Activated CD8-positive, alpha-beta T cell treated with anti-CD3 and anti-CD28 coated beads for 36 hours (primary cell): ENCODE measurements around the gene HCST. TPM values are rescaled to one million over a fixed set of nuclear protein-coding genes. Genes with fewer than 3 reads are reported as not detected.
"Not testable (repeated sequence)": the region's sequence is repeated elsewhere in the genome, so short reads cannot be mapped to it uniquely, and the experiment has no call there.

Source experiments
- ATAC-seq: fragments of 200-7000 bp; cut with Tn5 transposase; one replicate; pipeline ENCODE4 v1.10.0; 2021; ENCODE audit warnings: mild to moderate bottlenecking, moderate library complexity
- CTCF ChIA-PET: fragments of 350-600 bp; sonication (Branson Sonifier 250); formaldehyde crosslinking; loops from one replicate; lab custom pipeline; 2021; ENCODE audit warnings: antibody characterized with exemption; lab: Charles Lee
- POLR2A ChIA-PET: fragments of 350-600 bp; sonication (Branson Sonifier 250); formaldehyde crosslinking; loops from one replicate; lab custom pipeline; 2021; ENCODE audit warnings: antibody characterized with exemption; lab: Charles Lee
- DNase-seq: peaks from one replicate; pipeline ENCODE4 v3.0.0-alpha.2; 2020
- H3K27ac Mint-ChIP-seq: one replicate; pipeline ENCODE4 v1.8.0; 2021; ENCODE audit warnings: mild to moderate bottlenecking, mixed read lengths
- H3K27me3 Mint-ChIP-seq: one replicate; pipeline ENCODE4 v1.8.0; 2021; ENCODE audit warnings: mixed read lengths
- H3K36me3 Mint-ChIP-seq: one replicate; pipeline ENCODE4 v1.8.0; 2021; ENCODE audit warnings: low read depth, mixed read lengths
- H3K4me1 Mint-ChIP-seq: one replicate; pipeline ENCODE4 v1.8.0; 2021; ENCODE audit warnings: low read depth, mixed read lengths
- H3K4me3 Mint-ChIP-seq: one replicate; pipeline ENCODE4 v1.8.0; 2021; ENCODE audit warnings: mild to moderate bottlenecking, moderate library complexity, mixed read lengths
- H3K9me3 Mint-ChIP-seq: one replicate; pipeline ENCODE4 v1.8.0; 2021; ENCODE audit warnings: mixed read lengths
- intact Hi-C: fragments of 100-400 bp; cut with micrococcal nuclease; formaldehyde crosslinking; loops from one replicate; pipeline ENCODE4 v1.10.0; 2022
- total RNA-seq, 2 experiments: library from RNA; stranded (reverse); gene quantifications; one replicate each; pipeline ENCODE4 v1.2.3, GENCODE V29; 2021
- TF ChIP-seq, protein P1 (sequence below): fragments of 200-600 bp; IDR thresholded peaks from one replicate; pipeline ENCODE4 v1.8.0; 2022; ENCODE audit warnings: antibody characterized with exemption, mild to moderate bottlenecking

HCST gene
- total RNA-seq, 2 experiments from 2014 or later, result 57.1 to 72.0 TPM

DNA sequence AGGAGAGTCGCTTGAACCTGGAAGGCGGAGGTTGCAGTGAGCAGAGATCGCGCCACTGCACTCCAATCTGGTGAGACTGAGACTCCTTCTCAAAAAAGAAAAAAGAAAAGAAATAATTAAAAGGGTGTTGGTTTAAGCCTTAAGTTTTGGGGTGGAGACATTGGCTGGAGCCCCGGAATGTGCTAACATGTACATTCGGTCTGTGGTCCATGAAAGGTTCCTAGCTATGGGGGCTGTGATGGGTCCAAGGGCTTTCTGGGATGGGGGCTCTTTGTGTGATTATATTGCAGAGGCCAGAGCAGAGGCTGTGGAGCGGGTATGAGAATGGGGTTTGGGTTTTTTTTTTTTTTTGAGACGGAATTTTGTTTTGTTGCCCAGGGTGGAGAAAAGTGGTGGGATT is 16.4 kb upstream of the HCST start:
- DNase-seq (no peak), ATAC-seq (peak; percentile 15)
- Mint-ChIP-seq H3K36me3 (peaks cover 42% of the 10 kb centered on the region), H3K27me3 (no peaks in the 10 kb centered on the region), H3K4me3 (no peak overlapping the region), H3K4me1 (peaks cover 12% of the 10 kb centered on the region), H3K9me3 (no peaks in the 10 kb centered on the region), H3K27ac (no peak overlapping the region)
- ChIA-PET CTCF (interaction anchor here (0.8 to 2.1 kb wide), 3 partner anchors 8 to 47 kb away, joined by 3 to 6 read pairs (median 3); no protein-coding TSS in a partner anchor), POLR2A (interaction anchor here (0.8 to 3.5 kb wide), 6 partner anchors 8 to 175 kb away, joined by 3 to 24 read pairs (median 4); partner anchors contain the start of gene NFKBID)
- intact Hi-C loops, result no loop called here
- TF ChIP-seq, protein P1, sequence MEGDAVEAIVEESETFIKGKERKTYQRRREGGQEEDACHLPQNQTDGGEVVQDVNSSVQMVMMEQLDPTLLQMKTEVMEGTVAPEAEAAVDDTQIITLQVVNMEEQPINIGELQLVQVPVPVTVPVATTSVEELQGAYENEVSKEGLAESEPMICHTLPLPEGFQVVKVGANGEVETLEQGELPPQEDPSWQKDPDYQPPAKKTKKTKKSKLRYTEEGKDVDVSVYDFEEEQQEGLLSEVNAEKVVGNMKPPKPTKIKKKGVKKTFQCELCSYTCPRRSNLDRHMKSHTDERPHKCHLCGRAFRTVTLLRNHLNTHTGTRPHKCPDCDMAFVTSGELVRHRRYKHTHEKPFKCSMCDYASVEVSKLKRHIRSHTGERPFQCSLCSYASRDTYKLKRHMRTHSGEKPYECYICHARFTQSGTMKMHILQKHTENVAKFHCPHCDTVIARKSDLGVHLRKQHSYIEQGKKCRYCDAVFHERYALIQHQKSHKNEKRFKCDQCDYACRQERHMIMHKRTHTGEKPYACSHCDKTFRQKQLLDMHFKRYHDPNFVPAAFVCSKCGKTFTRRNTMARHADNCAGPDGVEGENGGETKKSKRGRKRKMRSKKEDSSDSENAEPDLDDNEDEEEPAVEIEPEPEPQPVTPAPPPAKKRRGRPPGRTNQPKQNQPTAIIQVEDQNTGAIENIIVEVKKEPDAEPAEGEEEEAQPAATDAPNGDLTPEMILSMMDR, result no peak

DNA sequence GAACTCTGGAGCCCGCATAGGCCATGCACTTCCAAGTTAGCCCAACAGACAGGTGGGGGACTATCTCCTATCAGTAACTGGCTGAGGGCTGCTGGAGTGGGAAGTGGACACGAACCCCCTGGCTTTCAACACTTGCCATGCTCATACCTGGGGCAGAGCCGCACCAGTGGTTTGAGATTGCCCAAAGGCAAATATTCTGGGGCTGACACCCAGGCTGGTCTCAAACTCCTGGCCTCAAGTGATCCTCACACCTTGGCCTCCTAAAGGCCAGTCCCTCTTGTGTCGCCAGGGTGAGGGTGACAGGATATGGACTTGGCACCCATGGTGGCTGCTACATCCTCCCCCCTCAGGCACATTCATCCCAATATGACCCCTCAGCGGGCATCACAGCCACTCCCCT is 15.1 kb upstream of the HCST start:
- Mint-ChIP-seq H3K27ac (peak overlapping the region; percentile 32), H3K27me3 (no peaks in the 10 kb centered on the region), H3K4me3 (no peak overlapping the region), H3K36me3 (peaks cover 49% of the 10 kb centered on the region), H3K9me3 (no peaks in the 10 kb centered on the region), H3K4me1 (peaks cover 11% of the 10 kb centered on the region)
- no peak for DNase-seq
- ChIA-PET CTCF (interaction anchor here (1.1 to 1.7 kb wide), 2 partner anchors 11 to 44 kb away, joined by 3 to 4 read pairs; no protein-coding TSS in a partner anchor), POLR2A (no interaction called here)
- TF ChIP-seq, protein P1, result no peak
- intact Hi-C loops, result no loop called here
- ATAC-seq, result no peak

DNA sequence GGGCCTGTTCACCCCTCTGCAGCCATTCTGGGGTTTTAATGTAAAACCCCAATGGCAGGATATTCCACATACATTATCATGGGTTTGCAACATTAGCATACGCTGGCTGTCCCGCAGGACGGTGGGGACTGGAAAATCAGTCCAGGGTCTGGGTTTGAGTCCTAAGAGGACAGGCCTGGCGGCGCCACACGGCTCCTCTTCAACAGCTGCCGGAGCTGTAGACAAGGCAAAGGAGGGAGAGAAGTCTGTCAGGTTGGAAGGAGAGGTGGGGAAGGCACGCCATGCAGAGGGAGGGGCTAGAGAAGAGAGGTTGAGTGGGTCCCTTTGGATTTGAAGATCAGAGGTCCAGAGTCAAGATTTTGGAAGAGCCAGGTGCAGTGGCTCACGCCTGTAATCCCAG is 13.9 kb upstream of the HCST start:
- CTCF ChIA-PET, result interaction anchor here (1.7 kb wide), 1 partner anchor 43 kb away, joined by 4 read pairs; no protein-coding TSS in a partner anchor
- DNase-seq, result no peak
- no peak for ATAC-seq
- H3K27ac Mint-ChIP-seq, result no peak overlapping the region
- peaks cover 59% of the 10 kb centered on the region for H3K36me3 Mint-ChIP-seq
- POLR2A ChIA-PET, result no interaction called here
- H3K4me1 Mint-ChIP-seq, result peaks cover 14% of the 10 kb centered on the region
- intact Hi-C loops, result no loop called here
- H3K4me3 Mint-ChIP-seq, result no peak overlapping the region
- no peaks in the 10 kb centered on the region for H3K9me3 Mint-ChIP-seq
- TF ChIP-seq, protein P1, result no peak
- H3K27me3 Mint-ChIP-seq, result no peaks in the 10 kb centered on the region

DNA sequence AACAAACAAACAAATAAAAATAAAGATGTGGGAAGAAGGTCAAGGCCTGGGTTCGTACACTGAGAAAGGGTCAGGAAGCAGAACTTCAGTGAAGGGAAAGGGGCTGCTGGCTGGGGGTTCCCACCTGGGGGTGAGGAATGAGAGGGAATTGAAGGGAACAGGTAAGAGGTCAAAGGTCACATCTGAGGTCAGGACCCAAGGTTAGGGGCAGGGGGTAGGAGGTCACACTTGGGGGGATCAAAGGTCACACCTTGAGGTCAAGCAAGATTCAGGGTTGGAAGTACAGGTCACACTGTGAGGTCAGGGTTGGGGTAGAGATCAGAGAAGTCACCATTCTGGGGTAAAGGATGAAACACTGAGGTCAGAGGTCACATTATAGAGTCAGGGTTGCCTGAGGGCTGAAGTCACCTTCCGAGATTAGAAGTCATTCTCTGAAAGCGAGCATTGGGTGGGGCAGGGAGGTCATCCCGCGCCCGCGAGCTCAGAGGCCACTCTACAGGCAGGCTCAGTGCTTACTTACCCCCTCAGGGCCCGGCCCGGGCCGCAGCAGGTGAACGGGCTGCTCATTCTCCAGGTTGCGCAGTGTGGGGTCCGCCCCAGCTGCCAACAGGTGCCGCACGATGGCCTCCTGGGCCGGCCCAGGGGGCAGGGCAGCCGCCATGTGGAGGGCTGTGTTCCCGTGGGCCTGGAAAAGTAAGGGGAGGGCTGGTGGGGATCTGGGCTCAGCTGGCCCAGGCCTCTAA is 12.8 kb upstream of the HCST start:
- peaks cover 14% of the 10 kb centered on the region for H3K4me1 Mint-ChIP-seq
- intact Hi-C loops, result no loop called here
- TF ChIP-seq, protein P1, result no peak
- H3K27me3 Mint-ChIP-seq, result no peaks in the 10 kb centered on the region
- ChIA-PET CTCF (interaction anchor here (1.0 kb wide), 1 partner anchor 42 kb away, joined by 3 read pairs; no protein-coding TSS in a partner anchor), POLR2A (interaction anchor here (1.0 kb wide), 1 partner anchor 27 kb away, joined by 3 read pairs; no protein-coding TSS in a partner anchor)
- H3K9me3 Mint-ChIP-seq, result no peaks in the 10 kb centered on the region
- H3K27ac Mint-ChIP-seq, result no peak overlapping the region
- peaks cover 70% of the 10 kb centered on the region for H3K36me3 Mint-ChIP-seq
- no peak for DNase-seq
- H3K4me3 Mint-ChIP-seq, result no peak overlapping the region
- no peak for ATAC-seq

DNA sequence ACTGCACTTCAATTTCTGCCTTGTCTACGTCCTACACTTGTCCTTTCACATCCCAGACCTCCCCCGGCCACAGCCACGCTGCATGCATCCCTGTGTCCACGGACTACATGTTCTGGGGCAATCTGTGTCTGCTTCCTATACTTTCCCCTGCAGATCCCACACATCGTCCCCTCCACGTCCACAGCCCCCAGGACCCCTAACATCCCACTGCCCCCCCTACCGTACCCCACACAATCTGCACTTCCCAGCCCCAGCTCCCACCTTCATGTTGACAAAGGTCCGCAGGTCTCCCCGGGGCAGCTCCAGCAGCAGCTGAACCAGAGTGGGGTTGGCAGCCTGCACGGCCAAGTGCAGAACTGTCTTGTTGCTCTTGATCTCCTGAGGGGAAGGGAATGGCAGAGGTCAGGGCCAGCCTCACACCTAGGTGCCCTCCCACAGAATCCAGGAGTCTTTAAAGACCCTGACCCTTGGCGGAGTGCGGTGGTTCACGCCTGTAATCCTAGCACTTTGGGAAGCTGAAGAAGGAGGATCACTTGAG is 12.1 kb upstream of the HCST start:
- Mint-ChIP-seq H3K9me3 (no peaks in the 10 kb centered on the region), H3K36me3 (peaks cover 74% of the 10 kb centered on the region), H3K27me3 (no peaks in the 10 kb centered on the region), H3K27ac (no peak overlapping the region), H3K4me3 (no peak overlapping the region), H3K4me1 (peaks cover 16% of the 10 kb centered on the region)
- ChIA-PET CTCF (no interaction called here), POLR2A (interaction anchor here (1.0 kb wide), 1 partner anchor 26 kb away, joined by 3 read pairs; no protein-coding TSS in a partner anchor)
- intact Hi-C loops, result no loop called here
- DNase-seq (no peak), ATAC-seq (no peak)
- TF ChIP-seq, protein P1, result no peak

DNA sequence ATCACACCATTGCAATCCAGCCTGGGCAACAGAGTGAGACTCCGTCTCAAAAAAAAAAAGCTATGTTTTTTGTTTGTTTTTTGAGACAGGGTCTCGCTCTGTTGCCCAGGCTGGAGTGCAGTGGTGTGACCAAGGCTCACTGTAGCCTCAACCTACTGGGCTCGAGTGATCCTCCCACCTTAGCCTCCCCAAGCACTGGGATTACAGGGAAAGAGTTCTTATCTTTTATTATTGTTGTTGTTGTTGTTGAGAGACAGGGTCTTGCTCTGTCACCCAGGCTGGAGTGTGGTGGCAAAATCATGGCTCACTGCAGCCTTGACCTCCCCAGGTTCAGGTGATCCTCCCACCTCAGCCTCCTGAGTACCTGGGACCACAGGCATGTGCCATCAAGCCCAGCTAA is 10.5 kb upstream of the HCST start:
- intact Hi-C loops, H3K9me3 Mint-ChIP-seq, H3K27me3 Mint-ChIP-seq, DNase-seq, H3K27ac Mint-ChIP-seq, CTCF ChIA-PET, H3K4me3 Mint-ChIP-seq, ATAC-seq: not testable (repeated sequence)
- peaks cover 22% of the 10 kb centered on the region for H3K4me1 Mint-ChIP-seq
- peaks cover 82% of the 10 kb centered on the region for H3K36me3 Mint-ChIP-seq
- POLR2A ChIA-PET, result interaction anchor here (0.9 kb wide), 1 partner anchor 12 kb away, joined by 3 read pairs; no protein-coding TSS in a partner anchor
